Activated CD4-positive, CD25-positive, alpha-beta regulatory T cell (primary cell): Measurements from ENCODE around the gene HECTD3.

Experiments
- DNase-seq, 4 experiments: peaks; one replicate each; lab custom pipeline; 2025; lab: John Stamatoyannopoulos, UW

Gene HECTD3

GRCh38 chr1:45010855-45011811 is at the start of gene HECTD3:
HECTD3 (minus strand) TSS chr1:45011324; CDS start chr1:45011257, 67 bp downstream.
- peak; percentile 35 to 45 (median 42) for DNase-seq

- no peak for DNase-seq
These were observed 48.7 kb upstream of the HECTD3 start for GRCh38 chr1:45059829-45060228.

- DNase-seq = no peak
These were observed 46.4 kb upstream of the HECTD3 start for GRCh38 chr1:45057542-45057941.

GRCh38 chr1:45051005-45051772 is 40.1 kb upstream of the HECTD3 start:
- no peak for DNase-seq

GRCh38 chr1:45047032-45047431 is 35.9 kb upstream of the HECTD3 start:
- no peak for DNase-seq

- no peak for DNase-seq
These were observed 33.8 kb upstream of the HECTD3 start for GRCh38 chr1:45044916-45045315.

GRCh38 chr1:45043094-45043493 is 32.0 kb upstream of the HECTD3 start:
- no peak for DNase-seq

- no peak for DNase-seq
These were observed 29.2 kb upstream of the HECTD3 start for GRCh38 chr1:45040297-45040696.

- DNase-seq = no peak
These were observed 27.7 kb upstream of the HECTD3 start for GRCh38 chr1:45038661-45039364.

- DNase-seq = no peak
These were observed 27.1 kb upstream of the HECTD3 start for GRCh38 chr1:45038240-45038639.

GRCh38 chr1:45037456-45037855 is 26.3 kb upstream of the HECTD3 start:
- DNase-seq = no peak

- no peak for DNase-seq
These were observed 24.6 kb upstream of the HECTD3 start for GRCh38 chr1:45035631-45036301.

GRCh38 chr1:45033356-45033755 is 22.2 kb upstream of the HECTD3 start:
- no peak for DNase-seq

GRCh38 chr1:45032837-45033236 is 21.7 kb upstream of the HECTD3 start:
- no peak for DNase-seq

- no peak for DNase-seq
These were observed 15.3 kb upstream of the HECTD3 start for GRCh38 chr1:45026446-45026845.

- no peak for DNase-seq
These were observed 12.5 kb upstream of the HECTD3 start for GRCh38 chr1:45023663-45024062.

GRCh38 chr1:45018599-45019230 is 7.6 kb upstream of the HECTD3 start:
- DNase-seq = peak in 3 of 4 experiments; percentile 24 to 35 (median 28)

GRCh38 chr1:45016767-45017166 is 5.6 kb upstream of the HECTD3 start:
- no peak for DNase-seq

GRCh38 chr1:45016090-45016697 is 5.1 kb upstream of the HECTD3 start:
- no peak for DNase-seq

GRCh38 chr1:45015683-45016082 is 4.6 kb upstream of the HECTD3 start:
- DNase-seq = no peak
